Endothelial cell of umbilical vein (primary cell): Measurements from ENCODE around the gene CEP68. TPM values are rescaled to one million over a fixed set of nuclear protein-coding genes. Genes with fewer than 3 reads are reported as not detected.

ENCODE experiments used
- BruUV-seq: library from RNA; stranded (reverse); fragments of 400-500 nt; replicated peaks from 2 replicates; lab custom pipeline; 2021; lab: Mats Ljungman, UMichigan
- CTCF ChIA-PET: fragments of 300-600, 350-600 bp; sonication (Branson Sonifier 250); formaldehyde crosslinking; loops from one replicate; lab custom pipeline; 2021; ENCODE audit warnings: antibody characterized with exemption, inconsistent platforms; lab: Charles Lee
- POLR2A ChIA-PET: fragments of 300-600, 350-600 bp; sonication (Branson Sonifier 250); formaldehyde crosslinking; loops from one replicate; lab custom pipeline; 2021; ENCODE audit warnings: antibody characterized with exemption, inconsistent platforms; lab: Charles Lee
- DNase-seq: peaks from one replicate; pipeline ENCODE4 v3.0.0-alpha.2; 2011; ENCODE audit warnings: low read depth, low spot score
- FAIRE-seq: peaks from 2 replicates; lab custom pipeline; 2011; peaks lifted over from hg19 to GRCh38; lab: Jason Lieb, UNC
- H2AFZ ChIP-seq: 2 replicates; pipeline ENCODE4 v1.6.0; 2012; ENCODE audit warnings: low read depth, low read length, control low read depth, inconsistent platforms
- H3K27ac ChIP-seq: 2 replicates; pipeline ENCODE4 v1.5.1; 2011; ENCODE audit warnings: low read depth, mild to moderate bottlenecking, control low read depth, low read length, moderate library complexity; ENCODE audit not compliant: insufficient read depth
- H3K27me3 ChIP-seq, 2 experiments: 2 replicates each; pipeline versions ENCODE4 v1.6.0 to v1.6.1; 2011; ENCODE audit warnings: low read length in 2 of 2, mixed read lengths in 1 of 2; ENCODE audit not compliant: control insufficient read depth in 2 of 2, insufficient read depth in 2 of 2
- H3K36me3 ChIP-seq, 2 experiments: 2 replicates in 1 of 2; 3 replicates in 1 of 2; pipeline ENCODE4 v1.5.1; 2011; ENCODE audit warnings: low read length in 2 of 2, mild to moderate bottlenecking in 1 of 2, moderate library complexity in 1 of 2; ENCODE audit not compliant: control insufficient read depth in 2 of 2, insufficient read depth in 2 of 2; ENCODE audit errors: extremely low read depth in 1 of 2
- H3K4me1 ChIP-seq: 3 replicates; pipeline ENCODE4 v1.5.1; 2011; ENCODE audit warnings: mild to moderate bottlenecking, low read length; ENCODE audit not compliant: control insufficient read depth, insufficient read depth; ENCODE audit errors: extremely low read depth
- H3K4me2 ChIP-seq: 2 replicates; pipeline ENCODE4 v1.6.1; 2011; ENCODE audit warnings: low read length, control low read depth, mixed read lengths; ENCODE audit not compliant: insufficient read depth
- H3K4me3 ChIP-seq, 3 experiments: fragments of 200-600 bp in 1 of 3; sonication (generic), shearing (Covaris generic) in 1 of 3; replicated peaks in 1 of 3; 2 replicates each; pipeline ENCODE4 v1.5.1; 2011 to 2016; ENCODE audit warnings: control low read depth in 3 of 3, low read length in 3 of 3, mild to moderate bottlenecking in 2 of 3, inconsistent platforms in 1 of 3, low read depth in 1 of 3, moderate library complexity in 1 of 3; ENCODE audit not compliant: insufficient read depth in 1 of 3
- H3K79me2 ChIP-seq: 2 replicates; pipeline ENCODE4 v1.6.0; 2012; ENCODE audit warnings: low read length, inconsistent platforms; ENCODE audit not compliant: control insufficient read depth, insufficient read depth
- H3K9ac ChIP-seq: replicated peaks from 2 replicates; pipeline ENCODE3; 2011; ENCODE audit warnings: low read length, control low read depth; ENCODE audit not compliant: insufficient read depth; ENCODE audit errors: extremely low read depth
- H3K9me1 ChIP-seq: replicated peaks from 3 replicates; pipeline ENCODE4 v1.6.0; 2011; ENCODE audit warnings: mild to moderate bottlenecking, low read length; ENCODE audit not compliant: control insufficient read depth, insufficient read depth; ENCODE audit errors: extremely low read depth
- H3K9me3 ChIP-seq: replicated peaks from 2 replicates; pipeline ENCODE4 v1.5.1; 2012; ENCODE audit warnings: low read length, inconsistent platforms; ENCODE audit not compliant: control insufficient read depth, insufficient read depth
- H4K20me1 ChIP-seq: replicated peaks from 2 replicates; pipeline ENCODE3; 2011; ENCODE audit warnings: mild to moderate bottlenecking, low read length; ENCODE audit not compliant: control insufficient read depth, insufficient read depth; ENCODE audit errors: extremely low read depth
- EZH2 ChIP-seq: IDR thresholded peaks from 2 replicates; pipeline ENCODE4 v1.6.1; 2012; ENCODE audit warnings: borderline replicate concordance, low read depth, mild to moderate bottlenecking, moderate library complexity, low read length, inconsistent platforms; ENCODE audit not compliant: severe bottlenecking
- FOS ChIP-seq: IDR thresholded peaks from 2 replicates; pipeline ENCODE4 v1.6.1; 2011; ENCODE audit warnings: mild to moderate bottlenecking, low read length, moderate library complexity, borderline replicate concordance; ENCODE audit not compliant: insufficient read depth
- GATA2 ChIP-seq: IDR thresholded peaks from 2 replicates; pipeline ENCODE4 v1.7.0; 2011; ENCODE audit warnings: low read depth, mild to moderate bottlenecking, moderate library complexity, mixed read lengths, low read length; ENCODE audit not compliant: insufficient read length, insufficient read depth
- JUN ChIP-seq: IDR thresholded peaks from 2 replicates; pipeline ENCODE4 v1.6.1; 2011; ENCODE audit warnings: borderline replicate concordance, low read depth; ENCODE audit not compliant: insufficient read length, insufficient read depth
- MAX ChIP-seq: IDR thresholded peaks from 2 replicates; pipeline ENCODE4 v1.6.1; 2011; ENCODE audit not compliant: insufficient read depth, insufficient read length
- MYC ChIP-seq: IDR thresholded peaks from one replicate; pipeline ENCODE4 v1.6.1; 2011; ENCODE audit warnings: mild to moderate bottlenecking, low read depth, low read length
- POLR2A ChIP-seq: IDR thresholded peaks from 2 replicates; pipeline ENCODE4 v1.6.1; 2012; ENCODE audit warnings: low read depth, mild to moderate bottlenecking, control low read depth, low read length
- POLR2AphosphoS5 ChIP-seq: IDR thresholded peaks from 2 replicates; pipeline ENCODE4 v1.6.1; 2012; ENCODE audit warnings: low read depth, mild to moderate bottlenecking, control low read depth, low read length, moderate library complexity; ENCODE audit not compliant: insufficient read depth
- dilution Hi-C: fragments of 300-500 bp; cut with MboI; formaldehyde crosslinking; loops from one replicate; pipeline ENCODE4 v1.15.0; 2019; ENCODE audit warnings: low sequenced_read_pairs; ENCODE audit not compliant: extremely low pct_ligation_motif_present
- intact Hi-C: fragments of 100-400 bp; cut with micrococcal nuclease; formaldehyde crosslinking; loops from one replicate; pipeline ENCODE4 v1.10.0; 2022
- polyA plus RNA-seq, 4 experiments: library from polyadenylated mRNA; depleted of rRNA in 3 of 4; stranded (reverse) in 3 of 4; unstranded in 1 of 4; fragments of >200 nt; gene quantifications; 2 replicates each; pipeline versions ENCODE4 v1.2.1 to v1.2.3, GENCODE V29; 2011 to 2012; ENCODE audit warnings: missing spikeins in 1 of 4
- total RNA-seq: library from RNA; stranded (reverse); gene quantifications from 2 replicates; pipeline ENCODE4 v1.2.3, GENCODE V29; 2021
- TF ChIP-seq, protein P1 (sequence below), 2 donors: IDR thresholded peaks; 1 replicate in 1 of 2; 2 replicates in 1 of 2; pipeline ENCODE4 v1.5.1; 2011; ENCODE audit warnings: low read length in 2 of 2, mild to moderate bottlenecking in 2 of 2, moderate library complexity in 2 of 2, control low read depth in 1 of 2, inconsistent platforms in 1 of 2, low read depth in 1 of 2; ENCODE audit not compliant: insufficient read depth in 1 of 2; ENCODE audit errors: extremely low read depth in 1 of 2

The CEP68 gene
- total and polyA plus RNA-seq, 2 donors (not counting 3 experiments of a cell fraction or from before 2014, with no cell fraction given) = 21.4 to 22.0 TPM

DNA sequence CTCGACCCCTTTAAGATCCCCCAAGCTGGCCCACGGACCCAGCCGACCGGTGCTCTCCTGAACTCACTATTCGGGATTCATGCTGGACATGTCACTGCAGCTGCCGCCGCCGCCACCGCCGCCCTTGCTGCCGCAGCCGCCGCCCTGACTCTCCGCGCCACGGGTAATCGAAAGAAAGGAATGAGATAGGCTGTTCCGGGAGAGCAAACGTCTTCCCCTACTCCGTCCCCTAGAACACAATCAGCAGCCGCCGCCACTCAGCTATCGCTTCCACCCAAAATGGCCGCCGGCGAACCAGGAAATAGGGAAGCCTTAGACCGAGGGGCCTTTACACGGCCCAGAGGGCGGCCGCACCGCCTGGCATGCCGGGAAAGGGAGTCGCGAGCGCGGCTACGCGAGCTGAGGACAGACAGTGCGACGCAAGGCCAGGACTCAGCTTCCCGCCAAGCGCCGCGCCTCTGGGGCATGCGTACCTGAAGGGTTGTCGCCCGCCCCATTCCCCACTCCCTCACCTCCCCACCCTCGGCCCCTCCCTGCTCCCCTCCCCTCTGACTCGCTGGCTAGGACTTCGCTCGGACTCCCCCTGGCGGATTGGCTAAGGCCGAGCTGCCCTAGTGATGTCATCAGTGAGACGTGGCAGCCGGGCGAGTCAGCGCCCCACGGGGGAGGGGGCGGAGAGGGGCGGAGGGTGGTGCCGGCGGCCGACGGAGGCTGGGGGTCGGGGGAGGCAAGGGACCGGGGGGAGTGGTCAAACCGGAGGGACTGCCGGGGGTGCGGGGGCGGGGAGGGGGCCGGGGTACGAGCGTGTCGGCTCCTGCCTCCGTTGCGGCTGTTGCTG is 73.8 kb downstream of the CEP68 start, which contains the start of gene RAB1A:
TSS of gene RAB1A (minus strand) at position 281 of the 838 bp plus-strand sequence. CDS start at position 90, 191 bp downstream.
- DNase-seq (peak; percentile 100), FAIRE-seq (peak; percentile 92)
- Histone ChIP-seq H3K79me2 (peaks cover 48% of the 10 kb centered on the region), H3K9me1 (no peaks in the 10 kb centered on the region), H3K4me1 (peaks cover 33% of the 10 kb centered on the region), H3K27ac (peak within 1 kb of the TSS; percentile 87), H3K36me3 (no peaks in the 10 kb centered on the region), H4K20me1 (peaks cover 21% of the 10 kb centered on the region), H3K9ac (peak within 1 kb of the TSS; percentile 98), H2AFZ (peak within 1 kb of the TSS; percentile 83), H3K27me3 (no peaks in the 10 kb centered on the region), H3K9me3 (no peaks in the 10 kb centered on the region), H3K4me2 (peak within 1 kb of the TSS; percentile 94), H3K4me3 (peak within 1 kb of the TSS; percentile 98 to 100 (median 100))
- ChIA-PET POLR2A (interaction anchor here (0.6 to 1.8 kb wide), 12 partner anchors 10 to 475 kb away, joined by 3 to 10 read pairs (median 4); partner anchors contain the start of genes ACTR2 and CEP68), CTCF (interaction anchor here (0.8 to 1.9 kb wide), 13 partner anchors 17 to 97 kb away, joined by 3 to 14 read pairs (median 5); no protein-coding TSS in a partner anchor)
- intact Hi-C loops = loop anchor here (1.0 to 5.0 kb wide), 7 partner anchors 49 to 447 kb away; partner anchors contain the start of genes ACTR2 and SPRED2
- BruUV-seq = no TSS peak
- dilution Hi-C loops = no loop called here
- TF ChIP-seq FOS (peak; percentile 21), GATA2 (no peak), EZH2 (no peak), POLR2A (peak; percentile 69), POLR2AphosphoS5 (peak; percentile 74), JUN (no peak), MAX (peak; percentile 67), MYC (no peak)
- TF ChIP-seq, protein P1, sequence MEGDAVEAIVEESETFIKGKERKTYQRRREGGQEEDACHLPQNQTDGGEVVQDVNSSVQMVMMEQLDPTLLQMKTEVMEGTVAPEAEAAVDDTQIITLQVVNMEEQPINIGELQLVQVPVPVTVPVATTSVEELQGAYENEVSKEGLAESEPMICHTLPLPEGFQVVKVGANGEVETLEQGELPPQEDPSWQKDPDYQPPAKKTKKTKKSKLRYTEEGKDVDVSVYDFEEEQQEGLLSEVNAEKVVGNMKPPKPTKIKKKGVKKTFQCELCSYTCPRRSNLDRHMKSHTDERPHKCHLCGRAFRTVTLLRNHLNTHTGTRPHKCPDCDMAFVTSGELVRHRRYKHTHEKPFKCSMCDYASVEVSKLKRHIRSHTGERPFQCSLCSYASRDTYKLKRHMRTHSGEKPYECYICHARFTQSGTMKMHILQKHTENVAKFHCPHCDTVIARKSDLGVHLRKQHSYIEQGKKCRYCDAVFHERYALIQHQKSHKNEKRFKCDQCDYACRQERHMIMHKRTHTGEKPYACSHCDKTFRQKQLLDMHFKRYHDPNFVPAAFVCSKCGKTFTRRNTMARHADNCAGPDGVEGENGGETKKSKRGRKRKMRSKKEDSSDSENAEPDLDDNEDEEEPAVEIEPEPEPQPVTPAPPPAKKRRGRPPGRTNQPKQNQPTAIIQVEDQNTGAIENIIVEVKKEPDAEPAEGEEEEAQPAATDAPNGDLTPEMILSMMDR (IDR thresholded peaks at IDR 0.05; ENCODE audit: extremely low read depth in 1 of 2, insufficient read depth in 1 of 2, low read depth in 1 of 2, low read length in 2 of 2) = peak; percentile 8 to 55
